GM12878 (cell line): ENCODE data around the gene MAGI3. TPM values are rescaled to one million over a fixed set of nuclear protein-coding genes. Genes with fewer than 3 reads are reported as not detected.

ENCODE experiments used
- ATAC-seq: fragments of 200-7000 bp; cut with Tn5 transposase; 3 replicates; pipeline ENCODE4 v1.9.1; 2020; ENCODE audit warnings: mild to moderate bottlenecking, moderate library complexity
- BruUV-seq: library from RNA; stranded (reverse); fragments of 400-500 nt; replicated peaks from 2 replicates; lab custom pipeline; 2021; lab: Mats Ljungman, UMichigan
- CTCF ChIA-PET: fragments of 300-600 bp; sonication (Branson Sonifier 250); formaldehyde crosslinking; extraction: SDS; loops from one replicate; lab custom pipeline; 2021; ENCODE audit warnings: inconsistent platforms; lab: Yijun Ruan, JAX
- POLR2A ChIA-PET: fragments of 350-600 bp; formaldehyde crosslinking; extraction: SDS; loops from one replicate; lab custom pipeline; 2021; ENCODE audit warnings: inconsistent platforms; lab: Charles Lee
- RAD21 ChIA-PET: fragments of 300-600 bp; sonication (Branson Sonifier 250); formaldehyde crosslinking; loops from one replicate; lab custom pipeline; 2023; ENCODE audit warnings: antibody characterized with exemption; ENCODE audit not compliant: unreplicated experiment; lab: Charles Lee
- SMC1A ChIA-PET: fragments of 300-600 bp; sonication (Branson Sonifier 250); formaldehyde crosslinking; loops from one replicate; lab custom pipeline; 2023; ENCODE audit not compliant: unreplicated experiment, uncharacterized antibody; lab: Charles Lee
- DNase-seq: peaks from one replicate; pipeline ENCODE4 v3.0.0-alpha.2; 2011; ENCODE audit warnings: low read depth, low spot score
- FAIRE-seq: peaks from 3 replicates; lab custom pipeline; 2011; peaks lifted over from hg19 to GRCh38; lab: Jason Lieb, UNC
- H2AFZ ChIP-seq: 2 replicates; pipeline ENCODE4 v1.6.0; 2011; ENCODE audit warnings: low read depth, low read length, control low read depth; ENCODE audit not compliant: control insufficient read depth
- H3K27ac ChIP-seq: 2 replicates; pipeline ENCODE4 v1.5.1; 2011; ENCODE audit warnings: control low read depth; ENCODE audit not compliant: control insufficient read depth, insufficient read depth
- H3K27me3 ChIP-seq, 2 experiments: replicated peaks in 1 of 2; 2 replicates each; pipeline versions ENCODE4 v1.6.0 to v1.6.1; 2011; ENCODE audit warnings: low read length in 1 of 2; ENCODE audit not compliant: control insufficient read depth in 2 of 2, insufficient read depth in 2 of 2
- H3K36me3 ChIP-seq, 2 experiments: 2 replicates each; pipeline ENCODE4 v1.5.1; 2011; ENCODE audit warnings: low read length in 1 of 2; ENCODE audit not compliant: control insufficient read depth in 2 of 2, insufficient read depth in 2 of 2
- H3K4me1 ChIP-seq: 2 replicates; pipeline ENCODE4 v1.6.1; 2011; ENCODE audit warnings: mild to moderate bottlenecking, low read length, moderate library complexity, mixed read lengths; ENCODE audit not compliant: control insufficient read depth, insufficient read depth
- H3K4me2 ChIP-seq: 2 replicates; pipeline ENCODE4 v1.6.0; 2011; ENCODE audit warnings: control low read depth; ENCODE audit not compliant: control insufficient read depth, insufficient read depth
- H3K4me3 ChIP-seq: fragments of 200-600 bp; sonication (generic); 2 replicates; pipeline ENCODE4 v1.5.1; 2016
- H3K79me2 ChIP-seq: 2 replicates; pipeline ENCODE4 v1.6.0; 2011; ENCODE audit warnings: low read length; ENCODE audit not compliant: control insufficient read depth, insufficient read depth
- H3K9ac ChIP-seq: 2 replicates; pipeline ENCODE4 v1.8.0; 2011; ENCODE audit warnings: low read length, control low read depth, mixed read lengths; ENCODE audit not compliant: control insufficient read depth, insufficient read depth
- H3K9me3 ChIP-seq: replicated peaks from 3 replicates; pipeline ENCODE4 v1.5.1; 2011; ENCODE audit warnings: mild to moderate bottlenecking, low read length; ENCODE audit not compliant: control insufficient read depth, insufficient read depth
- H4K20me1 ChIP-seq: 2 replicates; pipeline ENCODE4 v1.6.0; 2011; ENCODE audit not compliant: control insufficient read depth, insufficient read depth
- E2F4 ChIP-seq: IDR thresholded peaks from 2 replicates; pipeline ENCODE4 v1.6.1; 2012; ENCODE audit warnings: low read depth, low read length, improper control_type of control experiment
- EGR1 ChIP-seq, 2 experiments: IDR thresholded peaks; 1 replicate in 1 of 2; 2 replicates in 1 of 2; pipeline ENCODE4 v1.6.1; 2011 to 2012; ENCODE audit warnings: low read depth in 2 of 2, low read length in 2 of 2, borderline replicate concordance in 1 of 2, mild to moderate bottlenecking in 1 of 2, moderate library complexity in 1 of 2
- GABPA ChIP-seq: IDR thresholded peaks from 2 replicates; pipeline ENCODE4 v1.6.1; 2014; ENCODE audit warnings: antibody characterized with exemption, low read depth, mild to moderate bottlenecking, inconsistent platforms
- IRF4 ChIP-seq: IDR thresholded peaks from 2 replicates; pipeline ENCODE4 v1.6.1; 2011; ENCODE audit warnings: low read depth, low read length
- MAX ChIP-seq: IDR thresholded peaks from 2 replicates; pipeline ENCODE4 v1.6.1; 2012; ENCODE audit warnings: low read depth, low read length, improper control_type of control experiment
- MYB ChIP-seq: fragments of 150-350 bp; IDR thresholded peaks from 2 replicates; pipeline ENCODE4 v1.6.1; 2014; ENCODE audit warnings: mild to moderate bottlenecking, low read depth, low read length, borderline replicate concordance
- NFYB ChIP-seq: IDR thresholded peaks from 2 replicates; pipeline ENCODE4 v1.6.1; 2011; ENCODE audit warnings: low read depth, mild to moderate bottlenecking, low read length, improper control_type of control experiment, moderate library complexity; ENCODE audit not compliant: insufficient read depth
- SUZ12 ChIP-seq: fragments of 200-600 bp; sonication (generic); IDR thresholded peaks from one replicate; pipeline ENCODE4 v1.6.1; 2018; ENCODE audit warnings: antibody characterized with exemption, mild to moderate bottlenecking; ENCODE audit not compliant: unreplicated experiment
- ZBED1 ChIP-seq: IDR thresholded peaks from 2 replicates; pipeline ENCODE4 v1.6.1; 2016; ENCODE audit warnings: borderline replicate concordance
- WGBS: methylation state at CpG from one replicate; pipeline ENCODE4 v1.1.6; 2016; ENCODE audit warnings: low lambda C conversion rate; ENCODE audit not compliant: insufficient replicate concordance, insufficient coverage; ENCODE audit errors: missing lambda C conversion rate; 5-methylcytosine and 5-hydroxymethylcytosine counted together
- in situ Hi-C: fragments of 300-500 bp; cut with MboI; formaldehyde crosslinking; loops from 9 replicates; pipeline ENCODE4 v1.14.3; 2018; ENCODE audit warnings: mixed read lengths
- intact Hi-C: fragments of 100-400 bp; cut with micrococcal nuclease; formaldehyde crosslinking; loops from one replicate; pipeline ENCODE4 v1.14.2; 2022; ENCODE audit not compliant: unreplicated experiment
- polyA plus RNA-seq, 11 experiments: library from polyadenylated mRNA; depleted of rRNA in 4 of 11; unstranded in 6 of 11; stranded (reverse) in 5 of 11; fragments of >200 nt; fragmentation: Nextera tagmentation in 4 of 11; fragmentation: Illumina TruSeq in 1 of 11; extraction: Ambion mirVana in 4 of 11; extraction: Trizol in 1 of 11; gene quantifications; 1 replicate in 1 of 11; 2 replicates in 10 of 11; pipeline versions ENCODE4 v1.2.1 to v1.2.3, GENCODE V29; 2011 to 2016; ENCODE audit warnings: inconsistent platforms in 2 of 11, missing spikeins in 2 of 11, low read depth in 1 of 11
- total RNA-seq, 4 experiments: library from RNA; depleted of rRNA in 3 of 4; stranded (reverse); fragments of >200 nt in 3 of 4; fragmentation: Illumina TruSeq in 1 of 4; extraction: Trizol in 1 of 4; gene quantifications; 2 replicates each; pipeline versions ENCODE4 v1.2.1 to v1.2.3, GENCODE V29; 2013 to 2021

Gene MAGI3
- total and polyA plus RNA-seq, 10 of the 15 experiments (the other 5 are each of a cell fraction or from before 2014, with no cell fraction given) = 0.17 to 0.65 (median 0.32) TPM

- intact Hi-C loops = no loop called here
- Histone ChIP-seq H3K4me2 (no peak overlapping the region), H3K27ac (no peak overlapping the region), H3K79me2 (no peaks in the 10 kb centered on the region), H3K36me3 (no peaks in the 10 kb centered on the region), H3K9me3 (no peaks in the 10 kb centered on the region), H3K27me3 (no peaks in the 10 kb centered on the region), H2AFZ (no peak overlapping the region), H3K9ac (no peak overlapping the region), H4K20me1 (no peaks in the 10 kb centered on the region), H3K4me1 (no peaks in the 10 kb centered on the region)
- FAIRE-seq = no peak
- ChIA-PET SMC1A (no interaction called here), CTCF (no interaction called here), POLR2A (no interaction called here), RAD21 (no interaction called here)
- no TSS peak for BruUV-seq
- DNase-seq = no peak
- no peak for ATAC-seq
- in situ Hi-C loops = no loop called here
- WGBS = 51% methylated on average over 3 of the region's 3 CpGs
- TF ChIP-seq IRF4 = no peak
- no peak for TF ChIP-seq ZBED1
- TF ChIP-seq E2F4 = no peak
- TF ChIP-seq EGR1 (IDR thresholded peaks at IDR 0.05; ENCODE audit: borderline replicate concordance in 1 of 2, low read depth in 2 of 2, low read length in 2 of 2) = no peak
- no peak for TF ChIP-seq SUZ12
- no peak for TF ChIP-seq NFYB
- TF ChIP-seq MAX = no peak
- no peak for TF ChIP-seq MYB
- no peak for TF ChIP-seq GABPA
- TF ChIP-seq, all 136 proteins: peak for 0
- no peak overlapping the region for H3K4me3 ChIP-seq
Measured at GRCh38 chr1:113370868-113371267, 19.4 kb upstream of the MAGI3 start.
